Osteocyte (in vitro differentiated cells): Measurements from ENCODE around the gene ZNF808. TPM values are rescaled to one million over a fixed set of nuclear protein-coding genes. Genes with fewer than 3 reads are reported as not detected.

Experiments
- DNase-seq: peaks from one replicate; pipeline ENCODE4 v3.0.0; 2021; ENCODE audit warnings: mixed read lengths; ENCODE audit not compliant: unreplicated experiment; ENCODE audit errors: extremely low spot score
- H3K27ac Mint-ChIP-seq: one replicate; pipeline ENCODE4 v1.8.0; 2021; ENCODE audit warnings: mild to moderate bottlenecking, mixed read lengths; ENCODE audit not compliant: unreplicated experiment
- H3K27me3 Mint-ChIP-seq: one replicate; pipeline ENCODE4 v1.8.0; 2021; ENCODE audit warnings: mixed read lengths; ENCODE audit not compliant: unreplicated experiment
- H3K36me3 Mint-ChIP-seq: one replicate; pipeline ENCODE4 v1.8.0; 2021; ENCODE audit warnings: mixed read lengths; ENCODE audit not compliant: unreplicated experiment
- H3K4me1 Mint-ChIP-seq: one replicate; pipeline ENCODE4 v1.8.0; 2021; ENCODE audit warnings: mixed read lengths; ENCODE audit not compliant: unreplicated experiment
- H3K4me3 Mint-ChIP-seq: one replicate; pipeline ENCODE4 v1.8.0; 2021; ENCODE audit warnings: mild to moderate bottlenecking, moderate library complexity, mixed read lengths; ENCODE audit not compliant: unreplicated experiment
- H3K9me3 Mint-ChIP-seq: one replicate; pipeline ENCODE4 v1.8.0; 2021; ENCODE audit warnings: mixed read lengths; ENCODE audit not compliant: unreplicated experiment
- total RNA-seq: library from RNA; stranded (reverse); gene quantifications from 2 replicates; pipeline ENCODE4 v1.2.1, GENCODE V29; 2021
- TF ChIP-seq, protein P1 (sequence below): fragments of 200-600 bp; sonication (generic); IDR thresholded peaks from 2 replicates; pipeline ENCODE4 v1.5.0; 2021; ENCODE audit warnings: antibody characterized with exemption, mild to moderate bottlenecking, moderate library complexity

Gene ZNF808
- total RNA-seq, 1 donor from 2014 or later, result 22.8 TPM

DNA sequence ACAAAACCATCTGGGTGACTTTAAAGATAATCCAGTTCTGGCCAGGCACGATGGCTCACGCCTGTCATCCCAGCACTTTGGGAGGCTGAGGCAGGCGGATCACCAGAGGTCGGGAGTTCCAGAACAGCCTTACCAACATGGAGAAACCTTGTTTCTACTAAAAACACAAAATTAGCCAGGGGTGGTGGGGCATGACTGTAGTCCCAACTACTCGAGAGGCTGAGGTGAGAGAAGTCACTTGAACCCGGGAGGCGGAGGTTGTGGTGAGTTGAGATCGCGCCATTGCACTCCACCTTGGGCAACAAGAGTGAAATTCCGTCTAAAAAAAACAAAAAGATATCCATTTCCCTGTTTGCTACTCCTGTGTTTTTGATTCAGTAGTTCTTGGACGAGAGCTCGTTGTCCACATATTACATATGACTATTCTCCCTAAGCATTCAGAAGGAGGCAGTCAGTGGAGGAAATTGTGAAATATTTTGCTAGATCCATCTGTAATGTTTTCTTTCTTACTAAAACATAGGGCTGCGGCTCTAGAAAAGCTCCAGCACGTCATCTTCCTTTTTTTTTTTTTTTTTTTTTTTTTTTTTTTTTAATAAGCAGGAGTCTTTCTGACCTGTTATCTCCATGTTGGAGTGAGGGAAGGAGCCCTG, 76.2 kb downstream of the ZNF808 start:
- TF ChIP-seq, protein P1, sequence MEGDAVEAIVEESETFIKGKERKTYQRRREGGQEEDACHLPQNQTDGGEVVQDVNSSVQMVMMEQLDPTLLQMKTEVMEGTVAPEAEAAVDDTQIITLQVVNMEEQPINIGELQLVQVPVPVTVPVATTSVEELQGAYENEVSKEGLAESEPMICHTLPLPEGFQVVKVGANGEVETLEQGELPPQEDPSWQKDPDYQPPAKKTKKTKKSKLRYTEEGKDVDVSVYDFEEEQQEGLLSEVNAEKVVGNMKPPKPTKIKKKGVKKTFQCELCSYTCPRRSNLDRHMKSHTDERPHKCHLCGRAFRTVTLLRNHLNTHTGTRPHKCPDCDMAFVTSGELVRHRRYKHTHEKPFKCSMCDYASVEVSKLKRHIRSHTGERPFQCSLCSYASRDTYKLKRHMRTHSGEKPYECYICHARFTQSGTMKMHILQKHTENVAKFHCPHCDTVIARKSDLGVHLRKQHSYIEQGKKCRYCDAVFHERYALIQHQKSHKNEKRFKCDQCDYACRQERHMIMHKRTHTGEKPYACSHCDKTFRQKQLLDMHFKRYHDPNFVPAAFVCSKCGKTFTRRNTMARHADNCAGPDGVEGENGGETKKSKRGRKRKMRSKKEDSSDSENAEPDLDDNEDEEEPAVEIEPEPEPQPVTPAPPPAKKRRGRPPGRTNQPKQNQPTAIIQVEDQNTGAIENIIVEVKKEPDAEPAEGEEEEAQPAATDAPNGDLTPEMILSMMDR, result no peak
- Mint-ChIP-seq H3K4me1 (peaks cover 19% of the 10 kb centered on the region), H3K4me3 (no peak overlapping the region), H3K27ac (no peak overlapping the region), H3K36me3 (peaks cover 18% of the 10 kb centered on the region), H3K9me3 (peaks cover 13% of the 10 kb centered on the region), H3K27me3 (no peaks in the 10 kb centered on the region)
- no peak for DNase-seq

Other genes with a start within 250 kb of the ZNF808 start
- gene ZNF480, start 230.5 kb upstream of the ZNF808 start, total RNA-seq, result 13.5 TPM in 2 replicates
- gene ZNF610, start 191.4 kb upstream of the ZNF808 start, total RNA-seq, result 3.8 and 6.6 TPM in 2 replicates
- gene ZNF880, start 157.7 kb upstream of the ZNF808 start, total RNA-seq, result 3.0 and 4.6 TPM in 2 replicates
- gene ZNF528, start 129.8 kb upstream of the ZNF808 start, total RNA-seq, result 1.5 and 1.8 TPM in 2 replicates
- not detected in 2 replicates for gene ZNF534, start 98.5 kb upstream of the ZNF808 start, total RNA-seq
- not detected in 2 replicates for gene ZNF578, start 74.1 kb upstream of the ZNF808 start, total RNA-seq
- 15.6 and 16.1 TPM in 2 replicates for gene ZNF701, start 42.6 kb downstream of the ZNF808 start, total RNA-seq
- 55.6 and 58.1 TPM in 2 replicates for gene ZNF83, start 110.7 kb downstream of the ZNF808 start, total RNA-seq
- 16.1 and 20.7 TPM in 2 replicates for gene ZNF611, start 207.4 kb downstream of the ZNF808 start, total RNA-seq